T-helper 17 cell (primary cell): ENCODE data around the gene FEN1. TPM values are rescaled to one million over a fixed set of nuclear protein-coding genes. Genes with fewer than 3 reads are reported as not detected.
A peak's percentile ranks its signal among the peaks of the same experiment; 100 is the strongest.

Experiments
- ATAC-seq: fragments of 150-1000 bp; cut with Tn5 transposase; 2 replicates; pipeline ENCODE4 v1.10.0; 2021; ENCODE audit warnings: mild to moderate bottlenecking, moderate library complexity
- DNase-seq, 3 donors: peaks; one replicate each; pipeline versions ENCODE4 v3.0.0 to v3.0.0-alpha.2; 2020 to 2021
- H3K9me3 ChIP-seq: one replicate; pipeline ENCODE4 v1.7.0; 2013; ENCODE audit warnings: low read length, mild to moderate bottlenecking; ENCODE audit not compliant: control insufficient read depth, poor library complexity, severe bottlenecking
- H3K27ac Mint-ChIP-seq: one replicate; pipeline ENCODE4 v1.8.0; 2022; ENCODE audit warnings: mild to moderate bottlenecking, moderate library complexity, mixed read lengths
- H3K27me3 Mint-ChIP-seq: one replicate; pipeline ENCODE4 v1.8.0; 2022; ENCODE audit warnings: mixed read lengths
- H3K36me3 Mint-ChIP-seq: one replicate; pipeline ENCODE4 v1.8.0; 2022; ENCODE audit warnings: low read depth, mixed read lengths
- H3K4me1 Mint-ChIP-seq: one replicate; pipeline ENCODE4 v1.8.0; 2022; ENCODE audit warnings: mild to moderate bottlenecking, mixed read lengths
- H3K4me3 Mint-ChIP-seq: one replicate; pipeline ENCODE4 v1.8.0; 2022; ENCODE audit warnings: mild to moderate bottlenecking, moderate library complexity, mixed read lengths
- total RNA-seq, 4 donors: library from RNA in 2 of 4; stranded (reverse) in 2 of 4; gene quantifications; one replicate each; pipeline ENCODE4 v1.2.3 and lab custom pipeline; 2022 to 2026

Gene FEN1
- total RNA-seq, 2 donors from 2014 or later: 9.7 to 13.0 TPM

- Mint-ChIP-seq H3K4me3 (peak overlapping the region; percentile 31), H3K27me3 (no peaks in the 10 kb centered on the region), H3K4me1 (peaks cover 2% of the 10 kb centered on the region), H3K36me3 (peaks cover 5% of the 10 kb centered on the region), H3K27ac (peak overlapping the region; percentile 37)
- no peaks in the 10 kb centered on the region for H3K9me3 ChIP-seq
- DNase-seq (no peak), ATAC-seq (no peak)
These were observed 8.8 kb upstream of the FEN1 start for GRCh38 chr11:61783717-61784505.

GRCh38 chr11:61784506-61784805 lies 8.3 kb upstream of the FEN1 start:
- no peak for DNase-seq
- Mint-ChIP-seq H3K27me3 (no peaks in the 10 kb centered on the region), H3K27ac (peak overlapping the region; percentile 37), H3K36me3 (peaks cover 5% of the 10 kb centered on the region), H3K4me1 (peaks cover 2% of the 10 kb centered on the region), H3K4me3 (peak overlapping the region; percentile 31)
- ATAC-seq: no peak
- H3K9me3 ChIP-seq: no peaks in the 10 kb centered on the region

- no peak overlapping the region for H3K27ac Mint-ChIP-seq
- DNase-seq: no peak
- no peak for ATAC-seq
- no peaks in the 10 kb centered on the region for H3K9me3 ChIP-seq
- peaks cover 5% of the 10 kb centered on the region for H3K36me3 Mint-ChIP-seq
- H3K4me3 Mint-ChIP-seq: no peak overlapping the region
- H3K4me1 Mint-ChIP-seq: peaks cover 6% of the 10 kb centered on the region
- H3K27me3 Mint-ChIP-seq: no peaks in the 10 kb centered on the region
These were observed 6.8 kb upstream of the FEN1 start for GRCh38 chr11:61785837-61786402.

- peaks cover 5% of the 10 kb centered on the region for H3K36me3 Mint-ChIP-seq
- H3K27me3 Mint-ChIP-seq: no peaks in the 10 kb centered on the region
- peaks cover 15% of the 10 kb centered on the region for H3K4me1 Mint-ChIP-seq
- H3K27ac Mint-ChIP-seq: peak overlapping the region; percentile 27
- H3K4me3 Mint-ChIP-seq: no peak overlapping the region
- no peaks in the 10 kb centered on the region for H3K9me3 ChIP-seq
- no peak for ATAC-seq
- no peak for DNase-seq
These were observed 4.7 kb upstream of the FEN1 start for GRCh38 chr11:61787928-61788491.

GRCh38 chr11:61791737-61792309 lies 888 bp upstream of the FEN1 start:
- Mint-ChIP-seq H3K36me3 (peaks cover 3% of the 10 kb centered on the region), H3K4me3 (peak overlapping the region; percentile 96), H3K4me1 (peaks cover 15% of the 10 kb centered on the region), H3K27ac (peak overlapping the region; percentile 99), H3K27me3 (no peaks in the 10 kb centered on the region)
- no peak for DNase-seq
- no peaks in the 10 kb centered on the region for H3K9me3 ChIP-seq
- ATAC-seq: peak; percentile 31

- ATAC-seq: no peak
- H3K4me1 Mint-ChIP-seq: peaks cover 18% of the 10 kb centered on the region
These were observed 545 bp downstream of the FEN1 start for GRCh38 chr11:61793083-61793828.

GRCh38 chr11:61793829-61794204 lies 1.1 kb downstream of the FEN1 start:
- Mint-ChIP-seq H3K4me1 (peaks cover 18% of the 10 kb centered on the region), H3K36me3 (no peaks in the 10 kb centered on the region), H3K27me3 (no peaks in the 10 kb centered on the region), H3K4me3 (no peak overlapping the region), H3K27ac (peak overlapping the region; percentile 99)
- no peaks in the 10 kb centered on the region for H3K9me3 ChIP-seq
- DNase-seq (no peak), ATAC-seq (no peak)

More at GRCh38 chr11:61793083-61793828, 545 bp downstream of the FEN1 start:
- no peaks in the 10 kb centered on the region for H3K9me3 ChIP-seq
- Mint-ChIP-seq H3K27ac (peak overlapping the region; percentile 99), H3K36me3 (peaks cover under 1% of the 10 kb centered on the region), H3K27me3 (no peaks in the 10 kb centered on the region), H3K4me3 (peak overlapping the region; percentile 96)
- DNase-seq: no peak

- ATAC-seq: no peak
- DNase-seq: no peak
- H3K4me3 Mint-ChIP-seq: no peak overlapping the region
- H3K27ac Mint-ChIP-seq: no peak overlapping the region
- H3K36me3 Mint-ChIP-seq: no peaks in the 10 kb centered on the region
- peaks cover 18% of the 10 kb centered on the region for H3K4me1 Mint-ChIP-seq
- H3K27me3 Mint-ChIP-seq: no peaks in the 10 kb centered on the region
- H3K9me3 ChIP-seq: no peaks in the 10 kb centered on the region
These were observed 1.9 kb downstream of the FEN1 start for GRCh38 chr11:61794579-61794978.

- no peak overlapping the region for H3K27ac Mint-ChIP-seq
- ATAC-seq (no peak), DNase-seq (no peak)
- no peaks in the 10 kb centered on the region for H3K9me3 ChIP-seq
- H3K4me1 Mint-ChIP-seq: peaks cover 15% of the 10 kb centered on the region
- H3K4me3 Mint-ChIP-seq: no peak overlapping the region
- no peaks in the 10 kb centered on the region for H3K27me3 Mint-ChIP-seq
- no peaks in the 10 kb centered on the region for H3K36me3 Mint-ChIP-seq
These were observed 2.7 kb downstream of the FEN1 start for GRCh38 chr11:61795459-61795858.

- H3K9me3 ChIP-seq: no peaks in the 10 kb centered on the region
- H3K36me3 Mint-ChIP-seq: no peaks in the 10 kb centered on the region
- H3K27ac Mint-ChIP-seq: no peak overlapping the region
- ATAC-seq (no peak), DNase-seq (no peak)
- H3K4me1 Mint-ChIP-seq: peaks cover 17% of the 10 kb centered on the region
- no peaks in the 10 kb centered on the region for H3K27me3 Mint-ChIP-seq
- peak overlapping the region; percentile 12 for H3K4me3 Mint-ChIP-seq
These were observed 3.3 kb downstream of the FEN1 start for GRCh38 chr11:61795876-61796526.

- Mint-ChIP-seq H3K27me3 (no peaks in the 10 kb centered on the region), H3K4me3 (no peak overlapping the region), H3K36me3 (no peaks in the 10 kb centered on the region), H3K4me1 (peaks cover 8% of the 10 kb centered on the region), H3K27ac (peak overlapping the region; percentile 39)
- no peaks in the 10 kb centered on the region for H3K9me3 ChIP-seq
- peak in 2 of 3 donors; percentile 42 to 62 for DNase-seq
- peak; percentile 14 for ATAC-seq
These were observed 4.7 kb downstream of the FEN1 start for GRCh38 chr11:61797263-61797944.

GRCh38 chr11:61799665-61800284 lies 7.1 kb downstream of the FEN1 start:
- peaks cover 10% of the 10 kb centered on the region for H3K4me1 Mint-ChIP-seq
- no peak for ATAC-seq

More at GRCh38 chr11:61799665-61800284, 7.1 kb downstream of the FEN1 start:
- Mint-ChIP-seq H3K36me3 (peaks cover 5% of the 10 kb centered on the region), H3K27ac (no peak overlapping the region), H3K27me3 (no peaks in the 10 kb centered on the region), H3K4me3 (no peak overlapping the region)
- DNase-seq: no peak
- H3K9me3 ChIP-seq: no peaks in the 10 kb centered on the region
